Brain microvascular endothelial cell (primary cell): ENCODE results near the gene CARMIL1.

Source experiments
- DNase-seq: peaks from one replicate; pipeline ENCODE4 v3.0.0-alpha.2; 2020
- H3K27ac ChIP-seq: fragments of 250-450 bp; sonication (Bioruptor Pico); 2 replicates; pipeline ENCODE4 v1.5.1; 2020; ENCODE audit warnings: mild to moderate bottlenecking, moderate library complexity
- H3K27me3 ChIP-seq: fragments of 250-450 bp; sonication (Bioruptor Pico); replicated peaks from 2 replicates; pipeline ENCODE4 v1.5.1; 2020; ENCODE audit warnings: mild to moderate bottlenecking
- H3K36me3 ChIP-seq: fragments of 250-450 bp; sonication (Bioruptor Pico); replicated peaks from 2 replicates; pipeline ENCODE4 v1.5.1; 2020; ENCODE audit warnings: mild to moderate bottlenecking
- H3K4me3 ChIP-seq: 2 replicates; pipeline ENCODE4 v1.5.1; 2011; ENCODE audit warnings: low read depth, mild to moderate bottlenecking, control low read depth, low read length, moderate library complexity
- in situ Hi-C: cut with HindIII; loops from 2 replicates; pipeline ENCODE4 v1.10.0; 2017; ENCODE audit warnings: low sequenced_read_pairs, low pct_ligation_motif_present
- TF ChIP-seq, protein P1 (sequence below): IDR thresholded peaks from 2 replicates; pipeline ENCODE4 v1.5.1; 2011; ENCODE audit warnings: low read depth, mild to moderate bottlenecking, moderate library complexity, low read length, control low read depth, inconsistent platforms; ENCODE audit errors: missing control alignments

The CARMIL1 gene

DNA sequence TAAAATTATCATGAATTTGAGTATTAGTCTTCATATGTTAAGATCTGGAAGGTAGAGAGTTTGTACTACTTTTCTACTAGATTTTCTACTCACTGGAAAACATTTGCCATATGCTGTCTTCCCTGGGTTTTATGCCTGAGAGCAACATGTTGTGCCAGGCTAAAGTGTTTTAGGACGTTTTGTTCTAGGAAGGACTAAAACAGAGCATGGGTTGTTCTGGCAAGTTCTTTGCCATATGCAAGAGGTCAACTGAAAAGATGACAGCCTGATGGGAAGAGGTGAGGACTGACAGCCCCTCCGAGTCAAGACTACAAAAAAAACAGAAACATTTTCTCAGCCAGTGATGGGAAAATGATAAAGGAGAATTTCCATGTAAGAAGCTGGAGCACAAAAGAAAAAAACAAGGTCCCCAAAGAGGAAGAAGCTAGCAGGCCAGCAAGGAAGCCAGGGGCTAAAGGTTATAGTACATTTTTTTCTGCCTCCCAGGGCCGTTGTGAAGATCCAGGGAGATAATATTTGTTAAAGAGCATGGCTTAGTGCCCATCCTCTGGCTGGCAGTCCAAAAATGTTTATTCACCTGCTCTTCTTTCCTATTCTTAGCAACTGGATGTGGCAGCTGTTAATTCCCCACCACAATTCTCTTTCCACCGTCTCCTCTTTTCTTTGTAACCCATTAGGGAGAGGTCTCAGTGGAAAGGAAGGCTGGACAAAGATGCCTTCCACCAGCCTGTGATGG, 380.6 kb downstream of the CARMIL1 start:
- H3K27ac ChIP-seq: no peak overlapping the region
- TF ChIP-seq, protein P1, sequence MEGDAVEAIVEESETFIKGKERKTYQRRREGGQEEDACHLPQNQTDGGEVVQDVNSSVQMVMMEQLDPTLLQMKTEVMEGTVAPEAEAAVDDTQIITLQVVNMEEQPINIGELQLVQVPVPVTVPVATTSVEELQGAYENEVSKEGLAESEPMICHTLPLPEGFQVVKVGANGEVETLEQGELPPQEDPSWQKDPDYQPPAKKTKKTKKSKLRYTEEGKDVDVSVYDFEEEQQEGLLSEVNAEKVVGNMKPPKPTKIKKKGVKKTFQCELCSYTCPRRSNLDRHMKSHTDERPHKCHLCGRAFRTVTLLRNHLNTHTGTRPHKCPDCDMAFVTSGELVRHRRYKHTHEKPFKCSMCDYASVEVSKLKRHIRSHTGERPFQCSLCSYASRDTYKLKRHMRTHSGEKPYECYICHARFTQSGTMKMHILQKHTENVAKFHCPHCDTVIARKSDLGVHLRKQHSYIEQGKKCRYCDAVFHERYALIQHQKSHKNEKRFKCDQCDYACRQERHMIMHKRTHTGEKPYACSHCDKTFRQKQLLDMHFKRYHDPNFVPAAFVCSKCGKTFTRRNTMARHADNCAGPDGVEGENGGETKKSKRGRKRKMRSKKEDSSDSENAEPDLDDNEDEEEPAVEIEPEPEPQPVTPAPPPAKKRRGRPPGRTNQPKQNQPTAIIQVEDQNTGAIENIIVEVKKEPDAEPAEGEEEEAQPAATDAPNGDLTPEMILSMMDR: no peak

DNA sequence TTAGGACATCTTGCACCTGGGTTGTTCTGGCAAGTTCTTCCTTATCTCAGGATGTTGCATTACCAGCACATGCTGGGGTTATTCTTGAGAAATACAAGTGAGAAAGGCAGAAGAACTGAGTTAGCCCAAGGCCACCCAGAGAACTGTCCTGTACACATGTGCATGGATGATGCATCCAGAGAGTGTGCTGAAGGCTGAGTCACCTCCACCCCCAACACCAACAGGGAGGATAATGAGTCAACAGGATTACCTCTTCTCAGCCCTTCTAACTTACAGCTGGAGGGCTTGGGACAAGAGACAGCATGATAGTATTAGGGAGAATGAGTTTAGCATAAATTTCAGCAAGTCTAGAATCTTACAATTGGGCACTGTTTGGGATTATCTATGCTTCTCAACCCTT, 381.3 kb downstream of the CARMIL1 start:
- H3K27me3 ChIP-seq: no peaks in the 10 kb centered on the region
- no peaks in the 10 kb centered on the region for H3K36me3 ChIP-seq
- in situ Hi-C loops: no loop called here
- peak; percentile 53 for DNase-seq
- H3K27ac ChIP-seq: no peak overlapping the region
- TF ChIP-seq, protein P1: no peak
- H3K4me3 ChIP-seq: no peak overlapping the region

More for the DNA sequence above, 380.6 kb downstream of the CARMIL1 start:
- no peak overlapping the region for H3K4me3 ChIP-seq
- DNase-seq: no peak
- in situ Hi-C loops: no loop called here
- H3K27me3 ChIP-seq: no peaks in the 10 kb centered on the region
- H3K36me3 ChIP-seq: no peaks in the 10 kb centered on the region

DNA sequence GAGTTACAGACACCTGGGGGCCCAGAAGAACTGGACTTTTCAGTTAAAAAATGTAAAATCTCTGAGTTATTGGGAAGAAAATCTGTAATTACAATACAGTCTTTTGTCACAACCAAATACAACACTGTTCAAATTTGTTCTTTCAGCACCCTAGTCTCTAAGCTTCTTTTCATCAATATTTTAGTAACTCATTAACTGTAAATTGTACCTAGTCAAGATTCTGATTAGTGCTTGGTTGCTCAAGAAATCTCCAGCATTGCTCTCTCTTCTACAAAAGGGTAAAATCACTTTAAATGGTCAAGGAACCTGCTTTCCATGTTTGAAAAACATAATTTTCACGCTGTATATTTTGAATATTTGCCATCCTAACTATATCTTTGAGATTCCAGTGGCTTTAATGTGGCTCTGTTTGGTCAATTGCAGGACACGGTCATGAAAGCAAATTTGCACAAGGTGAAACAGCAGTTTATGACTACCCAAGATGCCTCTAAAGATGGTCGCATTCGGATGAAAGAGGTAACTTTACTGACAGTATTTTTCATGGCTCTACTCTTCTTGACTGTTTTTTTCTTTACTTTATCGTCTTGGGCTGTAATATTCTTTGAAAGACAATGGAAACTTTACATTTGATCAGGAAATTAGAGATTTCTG, 382.1 kb downstream of the CARMIL1 start:
- Histone ChIP-seq H3K4me3 (no peak overlapping the region), H3K27ac (no peak overlapping the region), H3K27me3 (no peaks in the 10 kb centered on the region), H3K36me3 (no peaks in the 10 kb centered on the region)
- no peak for DNase-seq
- TF ChIP-seq, protein P1: no peak
- in situ Hi-C loops: no loop called here

DNA sequence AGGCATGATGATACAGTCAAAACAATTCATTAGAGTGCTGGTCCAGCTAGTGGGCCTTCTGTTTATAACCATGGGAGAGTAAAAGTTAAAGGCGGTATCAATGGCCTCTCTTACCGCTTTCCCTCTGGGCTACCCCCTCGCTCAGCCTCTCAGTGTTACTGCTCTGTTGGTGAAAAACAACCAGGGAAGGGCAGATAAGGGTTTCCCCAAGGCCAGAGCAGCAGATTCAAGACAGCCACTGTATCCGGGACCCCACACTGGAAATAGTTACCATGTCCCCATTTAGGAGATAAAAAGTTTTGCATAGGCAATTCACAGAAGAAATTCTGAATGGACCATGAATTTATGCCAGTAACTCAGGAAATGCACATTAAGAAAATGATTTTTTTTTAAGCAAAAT, 386.3 kb downstream of the CARMIL1 start:
- DNase-seq: no peak
- H3K4me3 ChIP-seq: no peak overlapping the region
- H3K36me3 ChIP-seq: no peaks in the 10 kb centered on the region
- TF ChIP-seq, protein P1: no peak
- in situ Hi-C loops: no loop called here
- no peaks in the 10 kb centered on the region for H3K27me3 ChIP-seq
- no peak overlapping the region for H3K27ac ChIP-seq

DNA sequence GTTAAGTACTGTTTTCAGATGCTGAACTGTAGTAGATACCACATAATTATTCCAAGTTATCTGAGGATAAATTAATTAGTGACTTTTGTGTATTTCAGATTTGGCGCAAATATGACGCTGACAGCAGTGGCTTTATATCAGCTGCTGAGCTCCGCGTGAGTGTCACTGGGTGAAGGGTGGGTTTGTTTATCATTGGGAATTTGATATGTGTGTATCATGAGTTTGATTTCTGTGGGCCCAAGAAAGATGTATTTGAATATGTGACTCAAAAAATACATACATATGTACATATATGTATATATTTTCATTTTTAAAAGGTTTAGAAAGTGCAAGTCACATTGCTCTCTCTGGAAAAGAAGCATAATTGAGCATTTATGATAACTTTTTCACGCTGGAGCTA, 390.2 kb downstream of the CARMIL1 start:
- no peaks in the 10 kb centered on the region for H3K36me3 ChIP-seq
- in situ Hi-C loops: no loop called here
- no peak overlapping the region for H3K27ac ChIP-seq

More for the DNA sequence above, 390.2 kb downstream of the CARMIL1 start:
- Histone ChIP-seq H3K27me3 (no peaks in the 10 kb centered on the region), H3K4me3 (no peak overlapping the region)
- no peak for DNase-seq
- TF ChIP-seq, protein P1: no peak
